GM18511 (cell line): ENCODE results near the gene BATF3.
"Not testable (repeated sequence)": the region's sequence is repeated elsewhere in the genome, so short reads cannot be mapped to it uniquely, and the experiment has no call there.

Experiments used
- ATAC-seq: cut with Tn5 transposase; IDR thresholded peaks from one replicate; pipeline ENCODE4 v1.9.1; 2021; ENCODE audit warnings: mild to moderate bottlenecking, moderate library complexity; ENCODE audit not compliant: unreplicated experiment

BATF3 gene, protein sequence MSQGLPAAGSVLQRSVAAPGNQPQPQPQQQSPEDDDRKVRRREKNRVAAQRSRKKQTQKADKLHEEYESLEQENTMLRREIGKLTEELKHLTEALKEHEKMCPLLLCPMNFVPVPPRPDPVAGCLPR

GRCh38 chr1:212699625-212700222 lies at the start of gene BATF3:
TSS of gene BATF3 (minus strand) at chr1:212699840. CDS start at chr1:212699762, 78 bp downstream.
- ATAC-seq, result peak; percentile 27

- ATAC-seq, result no peak
Measured at GRCh38 chr1:212746546-212746945, 46.9 kb upstream of the BATF3 start.

GRCh38 chr1:212745303-212745702 lies 45.7 kb upstream of the BATF3 start:
- no peak for ATAC-seq

DNA sequence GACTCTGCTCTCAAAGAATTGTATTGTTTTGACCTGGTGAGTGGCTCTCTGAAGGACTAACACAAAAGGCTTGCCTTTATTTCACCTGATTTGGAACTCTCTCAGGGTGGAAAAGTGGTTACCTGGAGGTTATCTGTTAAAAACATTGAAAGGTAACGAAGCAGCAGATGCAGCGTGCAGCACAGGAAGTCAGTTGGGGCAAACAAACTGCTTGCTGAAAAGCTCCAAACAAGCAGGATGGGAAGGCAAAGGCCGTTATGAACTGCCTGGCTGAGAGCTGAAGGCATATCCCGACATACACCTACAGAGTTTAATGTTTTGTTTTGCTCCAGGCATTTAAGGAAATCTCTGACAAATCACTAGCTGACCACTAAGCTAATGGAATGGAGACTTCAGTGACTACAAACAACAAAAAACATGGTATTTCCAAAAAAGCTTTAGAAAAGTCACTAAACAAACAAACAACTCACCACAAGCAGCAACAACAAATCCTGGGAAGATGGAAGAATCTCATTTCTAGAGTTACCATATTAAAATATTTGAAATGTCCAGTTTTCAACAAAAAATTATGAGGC lies 44.3 kb upstream of the BATF3 start:
- ATAC-seq, result no peak

DNA sequence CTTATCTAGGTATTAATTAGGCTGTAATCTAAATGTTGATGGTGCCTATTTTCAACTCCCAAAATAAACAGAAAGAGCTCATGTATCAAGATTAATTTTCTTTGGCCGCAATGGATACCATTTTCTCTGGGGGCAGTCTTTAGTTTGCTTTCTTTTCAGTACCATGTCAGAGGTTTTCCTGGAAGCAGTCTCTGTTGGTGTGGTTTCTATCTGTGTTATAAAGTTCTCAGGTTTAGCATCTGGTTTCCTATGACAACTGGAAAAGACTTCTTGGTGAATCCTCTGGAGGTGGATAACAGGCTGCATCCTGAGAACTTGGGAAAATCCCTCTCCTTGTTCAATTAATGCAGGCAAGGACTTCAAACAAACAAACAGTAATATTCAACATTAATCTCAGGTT lies 38.7 kb upstream of the BATF3 start:
- no peak for ATAC-seq

GRCh38 chr1:212737559-212737958 lies 37.9 kb upstream of the BATF3 start:
- ATAC-seq, result no peak

DNA sequence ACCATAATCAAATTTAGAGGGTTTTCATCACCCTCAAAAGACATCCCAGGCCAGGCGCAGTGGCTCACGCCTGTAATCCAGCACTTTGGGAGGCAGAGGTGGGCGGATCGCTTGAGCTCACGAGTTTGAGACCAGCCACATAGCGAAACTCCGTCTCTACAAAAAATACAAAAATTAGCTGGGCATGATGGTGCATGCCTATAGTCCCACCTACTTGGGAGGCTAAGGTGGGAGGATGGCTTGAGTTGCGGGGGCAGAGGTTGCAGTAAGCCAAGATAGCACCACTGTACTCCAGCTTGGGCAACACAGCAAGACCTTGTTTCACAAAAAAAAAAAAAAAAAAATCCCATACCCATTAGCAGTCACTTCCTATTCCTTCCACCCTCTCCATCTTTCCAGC lies 33.5 kb upstream of the BATF3 start:
- no peak for ATAC-seq

GRCh38 chr1:212731630-212732029 lies 32.0 kb upstream of the BATF3 start:
- no peak for ATAC-seq

DNA sequence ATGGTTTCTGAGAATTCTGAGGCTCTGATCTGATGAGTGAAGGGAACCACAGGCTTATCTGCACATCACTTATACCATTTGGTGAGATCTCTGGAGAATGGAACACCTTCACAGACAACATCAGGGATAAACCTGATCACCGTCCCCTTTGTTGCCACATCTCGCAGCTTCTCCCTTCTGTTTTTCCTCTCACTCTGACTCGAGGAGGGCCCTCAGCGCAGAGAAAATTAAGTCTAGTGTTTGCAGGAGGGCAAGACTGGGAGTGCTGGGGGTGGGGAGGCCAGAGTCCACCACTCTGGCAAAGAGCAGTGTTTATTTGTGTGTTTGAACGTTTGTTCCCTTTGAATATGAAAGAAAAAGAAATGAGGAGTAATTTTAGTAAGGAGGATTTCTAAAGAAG lies 29.0 kb upstream of the BATF3 start:
- no peak for ATAC-seq

DNA sequence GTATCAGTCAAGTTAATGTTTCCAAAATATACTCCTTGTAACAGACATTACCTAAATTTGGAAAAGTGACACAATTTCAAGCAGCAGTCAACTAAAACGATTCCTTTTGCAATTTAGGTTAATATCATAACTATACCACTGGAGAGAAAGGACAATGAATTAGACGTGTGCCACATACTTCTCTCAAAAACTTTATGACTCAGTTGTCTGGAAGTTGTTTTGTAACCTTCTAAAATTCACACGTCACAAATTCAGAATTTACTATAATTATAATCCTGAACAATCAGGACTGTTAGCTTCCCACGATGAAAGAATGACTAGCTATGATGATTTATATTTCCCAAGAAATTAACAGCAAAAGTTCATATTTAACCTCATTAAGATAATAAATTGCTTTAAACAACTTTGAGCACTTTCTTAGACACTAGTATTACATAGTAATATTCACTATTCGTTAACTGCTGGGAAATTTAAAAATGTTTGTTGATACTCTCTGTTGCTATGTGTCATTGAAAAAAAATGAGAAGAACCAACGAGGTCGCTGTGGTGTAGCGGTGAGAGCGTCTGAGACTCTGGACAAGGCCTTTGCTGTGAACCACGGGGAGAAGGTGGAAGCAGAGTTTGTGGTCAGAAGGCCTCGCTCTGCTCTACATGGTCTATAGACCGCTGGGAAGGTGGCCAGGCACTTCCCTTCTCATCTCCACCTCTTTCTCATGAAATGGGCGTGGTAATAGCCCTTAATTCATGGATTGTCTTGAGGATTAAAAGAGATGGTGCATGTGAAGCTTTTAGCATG lies 27.9 kb upstream of the BATF3 start:
- ATAC-seq, result no peak

- not testable (repeated sequence) for ATAC-seq
Measured at GRCh38 chr1:212724679-212725078, 25.0 kb upstream of the BATF3 start.

DNA sequence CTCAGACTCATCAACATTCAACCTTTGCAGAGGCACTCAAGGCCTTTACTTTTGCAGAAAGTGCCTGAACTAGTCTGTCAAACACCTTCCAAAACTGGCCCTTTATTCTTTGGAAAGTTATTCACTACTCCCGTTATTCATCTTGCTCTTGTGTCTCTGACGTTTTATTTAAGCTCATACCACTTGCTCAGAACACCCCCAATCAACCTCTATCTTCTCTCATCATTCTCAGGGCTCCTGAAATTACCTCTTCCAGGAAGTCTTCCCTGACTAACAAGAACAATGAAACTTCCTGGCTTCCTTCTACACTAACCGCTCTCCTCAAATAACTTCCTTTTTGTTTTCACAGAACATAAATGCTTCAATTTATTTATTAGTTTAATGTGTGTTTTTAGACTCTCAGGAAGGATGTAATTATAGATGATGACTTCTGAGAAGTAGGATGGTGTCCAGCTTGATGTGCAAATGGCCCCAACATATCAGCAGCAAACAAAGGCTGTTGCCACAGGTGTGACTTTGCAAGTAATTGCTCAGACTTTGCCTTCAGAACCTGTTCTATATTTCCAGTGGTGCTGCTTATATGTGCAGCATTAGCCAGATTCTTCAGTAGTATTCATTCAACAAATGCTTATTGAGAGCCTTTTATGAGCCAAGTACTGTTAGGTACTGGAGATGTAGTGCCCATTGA lies 22.8 kb upstream of the BATF3 start:
- no peak for ATAC-seq

- no peak for ATAC-seq
Measured at GRCh38 chr1:212721388-212722247, 22.0 kb upstream of the BATF3 start.

- no peak for ATAC-seq
Measured at GRCh38 chr1:212719633-212720032, 20.0 kb upstream of the BATF3 start.

GRCh38 chr1:212718499-212718898 lies 18.9 kb upstream of the BATF3 start:
- ATAC-seq, result no peak

- ATAC-seq, result no peak
Measured at GRCh38 chr1:212716161-212716560, 16.5 kb upstream of the BATF3 start.

DNA sequence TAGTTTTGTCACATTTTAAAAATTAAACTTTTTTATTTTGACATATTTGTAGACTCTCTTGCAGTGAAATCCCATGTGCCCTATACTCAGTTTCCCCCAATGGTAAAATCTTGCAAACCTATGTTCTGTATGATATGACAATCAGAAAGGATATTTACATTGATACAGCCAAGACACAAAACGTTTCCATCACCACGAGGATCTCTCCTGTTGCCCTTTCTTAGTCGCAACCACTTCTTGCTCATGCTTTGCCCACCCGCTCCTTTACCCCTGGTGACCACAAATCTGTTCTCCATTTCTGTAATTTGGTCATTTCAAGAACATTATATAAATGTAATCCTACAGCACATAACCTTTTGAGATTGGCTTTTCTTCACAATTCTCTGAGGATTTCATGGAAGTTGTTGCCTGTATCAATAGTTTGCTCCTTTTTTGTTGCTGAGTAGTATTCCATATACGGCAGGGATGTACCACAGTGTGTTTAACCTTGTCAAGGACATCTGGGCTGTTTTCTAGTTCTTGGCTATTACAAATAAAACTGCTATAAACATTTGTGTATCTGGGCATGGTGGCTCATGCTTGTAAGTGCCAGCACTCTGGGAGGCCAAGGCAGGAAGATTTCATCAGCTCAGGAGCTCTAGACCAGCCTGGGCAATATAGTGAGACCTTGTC lies 14.0 kb upstream of the BATF3 start:
- ATAC-seq, result no peak

GRCh38 chr1:212712451-212713303 lies 13.0 kb upstream of the BATF3 start:
- no peak for ATAC-seq

DNA sequence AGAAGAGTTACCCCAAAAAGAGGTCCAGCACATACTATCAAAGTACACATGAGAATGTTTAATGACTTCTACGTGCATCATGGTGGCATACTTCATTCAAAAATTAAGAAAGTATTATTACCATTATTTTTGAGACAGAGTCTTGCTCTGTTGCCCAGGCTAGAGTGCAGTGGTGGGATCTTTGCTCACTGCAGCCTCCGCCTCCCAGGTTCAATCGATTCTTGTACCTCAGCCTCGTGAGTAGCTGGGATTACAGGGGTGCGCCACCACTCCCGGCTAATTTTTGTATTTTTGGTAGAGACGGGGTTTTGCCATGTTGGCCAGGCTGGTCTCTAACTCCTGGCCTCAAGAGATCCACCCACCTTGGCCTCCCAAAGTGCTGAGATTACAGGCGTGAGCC lies 12.3 kb upstream of the BATF3 start:
- ATAC-seq, result not testable (repeated sequence)
